HepG2 (cell line): Measurements from ENCODE around the gene ATG3. TPM values are rescaled to one million over a fixed set of nuclear protein-coding genes. Genes with fewer than 3 reads are reported as not detected.

Experiments
- ARID3A ChIP-seq: IDR thresholded peaks from 2 replicates; pipeline ENCODE4 v1.6.1; 2012; ENCODE audit warnings: low read depth, low read length, improper control_type of control experiment
- DMAP1 ChIP-seq: IDR thresholded peaks from 2 replicates; pipeline ENCODE4 v1.6.1; 2016
- ETV5 ChIP-seq: IDR thresholded peaks from 2 replicates; pipeline ENCODE4 v1.6.1; 2018; ENCODE audit warnings: missing biosample characterization, missing genetic modification reagents, inconsistent platforms, borderline replicate concordance
- GATAD2A ChIP-seq: IDR thresholded peaks from 2 replicates; pipeline ENCODE4 v1.6.1; 2016
- HNRNPLL ChIP-seq: fragments of 200-400 bp; formaldehyde crosslinking; IDR thresholded peaks from 2 replicates; pipeline ENCODE4 v1.6.1; 2017; ENCODE audit warnings: mild to moderate bottlenecking, low read depth, low read length; ENCODE audit not compliant: poor library complexity, severe bottlenecking
- KMT2B ChIP-seq: IDR thresholded peaks from 2 replicates; pipeline ENCODE4 v1.6.1; 2016; ENCODE audit warnings: missing genetic modification reagents, missing compliant biosample characterization
- MTF2 ChIP-seq: sonication (generic); formaldehyde crosslinking; IDR thresholded peaks from 2 replicates; pipeline ENCODE4 v1.5.0; 2020; ENCODE audit warnings: missing genetic modification reagents, borderline replicate concordance
- PATZ1 ChIP-seq: sonication (generic); formaldehyde crosslinking; IDR thresholded peaks from 2 replicates; pipeline ENCODE4 v1.4.0; 2020; ENCODE audit warnings: missing genetic modification reagents
- POLR2AphosphoS2 ChIP-seq: IDR thresholded peaks from 2 replicates; pipeline ENCODE4 v1.6.1; 2011; ENCODE audit warnings: low read depth, low read length, improper control_type of control experiment
- RORA ChIP-seq: sonication (generic); formaldehyde crosslinking; IDR thresholded peaks from 2 replicates; pipeline ENCODE4 v1.5.0; 2020; ENCODE audit warnings: mild to moderate bottlenecking, missing genetic modification reagents, moderate library complexity
- SNAPC2 ChIP-seq: sonication (generic); formaldehyde crosslinking; IDR thresholded peaks from 2 replicates; pipeline ENCODE4 v1.8.1; 2022; ENCODE audit warnings: mild to moderate bottlenecking, missing genetic modification reagents
- TBL1XR1 ChIP-seq: fragments of 150-350 bp; IDR thresholded peaks from 2 replicates; pipeline ENCODE4 v1.6.1; 2014; ENCODE audit warnings: borderline replicate concordance, low read length; ENCODE audit not compliant: partially characterized antibody
- TGIF2 ChIP-seq: IDR thresholded peaks from 2 replicates; pipeline ENCODE4 v1.6.1; 2016; ENCODE audit warnings: control low read depth, missing compliant biosample characterization
- ZNF264 ChIP-seq: sonication (generic); formaldehyde crosslinking; IDR thresholded peaks from 2 replicates; pipeline ENCODE4 v1.4.0; 2020; ENCODE audit warnings: missing genetic modification reagents
- ZNF589 ChIP-seq: sonication (generic); formaldehyde crosslinking; conservative IDR thresholded peaks from 2 replicates; pipeline ENCODE4 v1.8.0; 2022; ENCODE audit warnings: mild to moderate bottlenecking, moderate library complexity, missing genetic modification reagents
- ZNF678 ChIP-seq: sonication (generic); formaldehyde crosslinking; IDR thresholded peaks from 2 replicates; pipeline ENCODE4 v1.4.0; 2020; ENCODE audit warnings: mild to moderate bottlenecking, missing genetic modification reagents
- ZNF883 ChIP-seq: sonication (generic); formaldehyde crosslinking; IDR thresholded peaks from 2 replicates; pipeline ENCODE4 v1.5.1; 2020; ENCODE audit warnings: mild to moderate bottlenecking, missing genetic modification reagents; ENCODE audit errors: not compliant biosample characterization
- ZZZ3 ChIP-seq: sonication (generic); formaldehyde crosslinking; IDR thresholded peaks from 2 replicates; pipeline ENCODE4 v1.4.0; 2020; ENCODE audit warnings: missing genetic modification reagents, mild to moderate bottlenecking, borderline replicate concordance
- polyA plus RNA-seq, 8 experiments: library from polyadenylated mRNA; depleted of rRNA in 3 of 8; stranded (reverse) in 7 of 8; unstranded in 1 of 8; fragments of >200 nt; fragmentation: Illumina TruSeq in 4 of 8; extraction: Trizol in 4 of 8; gene quantifications; 2 replicates each; pipeline versions ENCODE4 v1.2.1 to v1.2.3, GENCODE V29; 2011 to 2016; ENCODE audit warnings: low read depth in 4 of 8, missing spikeins in 1 of 8, mixed read lengths in 1 of 8; ENCODE audit not compliant: insufficient read depth in 1 of 8
- total RNA-seq, 5 experiments: library from RNA; depleted of rRNA; stranded (reverse); fragments of >200 nt; fragmentation: Illumina TruSeq; extraction: Trizol; gene quantifications; 2 replicates each; pipeline ENCODE4 v1.2.3, GENCODE V29; 2016; ENCODE audit warnings: low read depth in 1 of 5
- TF ChIP-seq, protein P1 (sequence below): sonication (generic); formaldehyde crosslinking; IDR thresholded peaks from 2 replicates; pipeline ENCODE4 v1.8.0; 2022; ENCODE audit warnings: missing genetic modification reagents, mild to moderate bottlenecking, inconsistent platforms, borderline replicate concordance
- TF ChIP-seq, protein P2 (sequence below): sonication (generic); formaldehyde crosslinking; IDR thresholded peaks from 2 replicates; pipeline ENCODE4 v1.4.0; 2020; ENCODE audit warnings: missing genetic modification reagents, mild to moderate bottlenecking, borderline replicate concordance
- TF ChIP-seq, protein P3 (sequence below): sonication (generic); formaldehyde crosslinking; IDR thresholded peaks from 2 replicates; pipeline ENCODE4 v1.4.0; 2020; ENCODE audit warnings: mild to moderate bottlenecking, low read depth, missing genetic modification reagents

The ATG3 gene
- total and polyA plus RNA-seq, 2 of the 13 experiments (the other 11 are each of a cell fraction or from before 2014, with no cell fraction given): 19.6 to 34.8 TPM

- TF ChIP-seq PATZ1 (CRISPR knock-in tag) (peak; percentile 94), DMAP1 (CRISPR knock-in tag) (peak; percentile 77), KMT2B (peak; percentile 90), ARID3A (0 out of 2 replicates have a peak, but pooled peaks have one; percentile 33), ZZZ3 (peak; percentile 29; the same call in 1 of the 2 replicates), ZNF883 (CRISPR knock-in tag) (no peak), HNRNPLL (peak; percentile 97), SNAPC2 (0 out of 2 replicates have a peak, but pooled peaks have one; percentile 79), ETV5 (CRISPR knock-in tag) (peak; percentile 93), ZNF264 (CRISPR knock-in tag) (peak; percentile 33; the same call in 1 of the 2 replicates), TGIF2 (peak; percentile 85; the same call in 1 of the 2 replicates), TBL1XR1 (peak; percentile 69), ZNF678 (CRISPR knock-in tag) (no peak), ZNF589 (CRISPR knock-in tag) (0 out of 2 replicates have a peak, but pooled peaks have one; percentile 75), RORA (CRISPR knock-in tag) (no peak), MTF2 (CRISPR knock-in tag) (no peak), POLR2AphosphoS2 (no peak), GATAD2A (CRISPR knock-in tag) (0 out of 2 replicates have a peak, but pooled peaks have one; percentile 27)
- TF ChIP-seq, protein P1, sequence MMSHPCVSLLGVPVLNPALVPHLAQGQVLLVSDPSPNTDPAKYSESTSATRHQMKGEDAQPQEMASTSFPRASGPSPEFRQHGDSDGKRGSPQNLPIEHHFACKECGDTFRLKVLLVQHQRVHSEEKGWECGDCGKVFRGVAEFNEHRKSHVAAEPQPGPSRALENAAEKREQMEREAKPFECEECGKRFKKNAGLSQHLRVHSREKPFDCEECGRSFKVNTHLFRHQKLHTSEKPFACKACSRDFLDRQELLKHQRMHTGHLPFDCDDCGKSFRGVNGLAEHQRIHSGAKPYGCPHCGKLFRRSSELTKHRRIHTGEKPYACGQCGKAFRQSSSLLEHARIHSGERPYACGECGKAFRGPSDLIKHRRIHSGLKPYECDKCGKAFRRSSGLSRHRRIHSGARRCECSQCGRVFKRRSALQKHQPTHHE (CRISPR knock-in tag): no peak; the same call in 1 of the 2 replicates
- TF ChIP-seq, protein P2, sequence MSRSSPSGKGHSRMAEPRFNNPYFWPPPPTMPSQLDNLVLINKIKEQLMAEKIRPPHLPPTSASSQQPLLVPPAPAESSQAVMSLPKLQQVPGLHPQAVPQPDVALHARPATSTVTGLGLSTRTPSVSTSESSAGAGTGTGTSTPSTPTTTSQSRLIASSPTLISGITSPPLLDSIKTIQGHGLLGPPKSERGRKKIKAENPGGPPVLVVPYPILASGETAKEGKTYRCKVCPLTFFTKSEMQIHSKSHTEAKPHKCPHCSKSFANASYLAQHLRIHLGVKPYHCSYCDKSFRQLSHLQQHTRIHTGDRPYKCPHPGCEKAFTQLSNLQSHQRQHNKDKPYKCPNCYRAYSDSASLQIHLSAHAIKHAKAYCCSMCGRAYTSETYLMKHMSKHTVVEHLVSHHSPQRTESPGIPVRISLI (CRISPR knock-in tag): no peak
- TF ChIP-seq, protein P3, sequence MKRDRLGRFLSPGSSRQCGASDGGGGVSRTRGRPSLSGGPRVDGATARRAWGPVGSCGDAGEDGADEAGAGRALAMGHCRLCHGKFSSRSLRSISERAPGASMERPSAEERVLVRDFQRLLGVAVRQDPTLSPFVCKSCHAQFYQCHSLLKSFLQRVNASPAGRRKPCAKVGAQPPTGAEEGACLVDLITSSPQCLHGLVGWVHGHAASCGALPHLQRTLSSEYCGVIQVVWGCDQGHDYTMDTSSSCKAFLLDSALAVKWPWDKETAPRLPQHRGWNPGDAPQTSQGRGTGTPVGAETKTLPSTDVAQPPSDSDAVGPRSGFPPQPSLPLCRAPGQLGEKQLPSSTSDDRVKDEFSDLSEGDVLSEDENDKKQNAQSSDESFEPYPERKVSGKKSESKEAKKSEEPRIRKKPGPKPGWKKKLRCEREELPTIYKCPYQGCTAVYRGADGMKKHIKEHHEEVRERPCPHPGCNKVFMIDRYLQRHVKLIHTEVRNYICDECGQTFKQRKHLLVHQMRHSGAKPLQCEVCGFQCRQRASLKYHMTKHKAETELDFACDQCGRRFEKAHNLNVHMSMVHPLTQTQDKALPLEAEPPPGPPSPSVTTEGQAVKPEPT (CRISPR knock-in tag): peak; percentile 82; the same call in 1 of the 2 replicates
Observed at GRCh38 chr3:112561734-112562529, at the start of gene ATG3, which contains the start of gene SLC35A5 (continued).
